Muscle of back (tissue), 11 donors: ENCODE measurements around the gene PPP2R5D. TPM values are rescaled to one million over a fixed set of nuclear protein-coding genes. Genes with fewer than 3 reads are reported as not detected.
"Not testable (repeated sequence)": the region's sequence is repeated elsewhere in the genome, so short reads cannot be mapped to it uniquely, and the experiment has no call there.

ENCODE experiments used
- DNase-seq, 3 donors: peaks; one replicate each; pipeline versions ENCODE4 v3.0.0 to v3.0.0-alpha.2; 2013
- polyA plus RNA-seq, 10 donors: library from polyadenylated mRNA; unstranded; fragments of 120-200 nt; gene quantifications; one replicate each; pipeline ENCODE4 v1.2.1, GENCODE V29; 2013; ENCODE audit not compliant: insufficient read length in 10 of 10

PPP2R5D gene
- polyA plus RNA-seq, 10 donors = 39.5 to 50.4 (median 44.8) TPM

DNA sequence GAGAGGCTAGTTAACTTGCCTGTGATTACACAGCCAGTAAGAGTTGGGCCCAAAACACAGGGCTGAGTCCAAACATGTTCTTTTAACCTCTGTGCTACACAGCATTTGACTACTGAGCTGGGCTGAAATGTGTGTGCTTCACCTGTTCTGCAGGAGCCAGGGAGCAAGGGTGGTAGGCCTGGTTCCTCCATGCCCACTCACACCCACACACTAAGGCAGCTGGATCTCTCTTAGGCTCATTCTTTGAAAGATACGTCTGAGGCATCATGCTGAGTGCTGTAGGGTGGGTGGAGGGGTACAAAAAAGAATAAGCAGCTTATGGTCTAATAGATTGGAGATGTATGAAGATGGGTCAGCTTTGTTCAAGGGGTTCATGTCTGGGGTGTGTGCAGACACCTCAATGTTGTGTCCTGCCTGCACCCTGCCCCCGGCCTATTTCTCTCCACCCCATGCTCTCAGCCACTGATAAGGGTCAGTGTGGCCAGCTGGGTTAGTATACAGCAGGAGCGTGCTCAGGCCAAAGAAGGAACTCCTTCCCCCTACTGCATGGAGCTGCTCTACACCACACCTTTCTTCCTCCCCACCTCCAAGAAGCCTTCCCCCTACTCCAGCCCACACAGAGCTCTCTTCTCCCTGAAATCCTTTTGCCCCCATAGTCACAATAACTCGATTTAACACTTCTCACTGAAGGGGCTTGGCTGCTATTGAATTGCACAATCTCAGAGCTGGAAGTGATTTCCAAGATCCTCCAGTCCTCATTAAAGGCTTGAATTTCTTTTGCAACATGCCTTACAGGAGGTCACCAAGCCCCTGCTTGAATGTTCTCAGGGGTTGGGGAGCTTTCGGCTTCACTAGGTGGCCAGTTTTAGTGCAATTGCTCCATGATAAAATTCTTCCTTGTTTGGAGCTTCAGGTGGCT, 3.4 kb downstream of the PPP2R5D start:
- DNase-seq = no peak

DNA sequence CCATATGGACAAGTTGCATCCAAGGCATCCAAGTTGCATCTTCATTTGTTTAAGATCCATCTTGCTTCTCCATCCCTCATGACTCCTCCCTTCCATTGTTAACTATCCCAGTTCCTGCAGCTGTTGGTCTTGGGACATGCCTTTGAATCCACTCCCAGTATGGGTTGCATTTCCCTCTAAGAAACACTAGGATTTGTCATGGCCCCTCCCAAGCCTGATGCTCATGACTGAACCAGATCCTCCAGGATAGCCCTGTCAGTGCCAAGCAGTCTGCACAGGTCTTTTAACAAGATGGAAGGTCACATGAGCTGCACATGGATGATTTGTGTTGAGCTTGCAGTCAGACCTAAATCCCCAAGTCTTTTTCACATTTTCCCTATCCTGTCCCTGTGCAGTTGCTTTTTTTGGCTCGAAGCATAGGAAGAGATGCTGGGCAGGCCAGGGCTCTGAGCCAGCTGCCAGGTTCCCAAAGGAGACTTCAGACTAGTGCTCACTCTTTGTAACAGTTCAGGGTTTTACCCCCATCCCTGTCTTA, 4.2 kb downstream of the PPP2R5D start:
- no peak for DNase-seq

- no peak for DNase-seq
These were observed 5.6 kb downstream of the PPP2R5D start for GRCh38 chr6:42989923-42990322.

GRCh38 chr6:42993445-42993844, 9.1 kb downstream of the PPP2R5D start:
- DNase-seq = no peak

- DNase-seq = no peak
These were observed 12.1 kb downstream of the PPP2R5D start for GRCh38 chr6:42996513-42996912.

DNA sequence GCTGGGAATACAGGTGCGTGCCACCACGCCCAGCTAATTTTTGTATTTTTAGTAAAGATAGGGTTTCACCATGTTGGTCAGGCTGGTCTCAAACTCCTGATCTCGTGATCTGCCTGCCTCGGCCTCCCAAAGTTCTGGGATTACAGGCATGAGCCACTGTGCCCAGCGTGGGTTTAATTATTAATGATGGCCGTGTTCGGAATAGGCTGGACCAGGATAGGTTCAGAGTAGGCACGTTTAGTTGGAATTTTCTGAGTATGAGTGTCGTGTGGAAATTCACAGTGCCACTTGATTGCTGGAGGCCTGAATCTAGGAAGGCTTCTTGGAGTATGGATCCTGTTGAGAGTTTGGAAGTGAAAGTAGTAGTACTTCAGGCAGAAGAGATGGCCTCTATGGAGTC, 13.8 kb downstream of the PPP2R5D start:
- DNase-seq = not testable (repeated sequence)

GRCh38 chr6:43001843-43002242, 17.5 kb downstream of the PPP2R5D start:
- no peak for DNase-seq

GRCh38 chr6:43005844-43006243, 21.5 kb downstream of the PPP2R5D start:
- DNase-seq = no peak

GRCh38 chr6:43006251-43006650, 21.9 kb downstream of the PPP2R5D start:
- DNase-seq = no peak

DNA sequence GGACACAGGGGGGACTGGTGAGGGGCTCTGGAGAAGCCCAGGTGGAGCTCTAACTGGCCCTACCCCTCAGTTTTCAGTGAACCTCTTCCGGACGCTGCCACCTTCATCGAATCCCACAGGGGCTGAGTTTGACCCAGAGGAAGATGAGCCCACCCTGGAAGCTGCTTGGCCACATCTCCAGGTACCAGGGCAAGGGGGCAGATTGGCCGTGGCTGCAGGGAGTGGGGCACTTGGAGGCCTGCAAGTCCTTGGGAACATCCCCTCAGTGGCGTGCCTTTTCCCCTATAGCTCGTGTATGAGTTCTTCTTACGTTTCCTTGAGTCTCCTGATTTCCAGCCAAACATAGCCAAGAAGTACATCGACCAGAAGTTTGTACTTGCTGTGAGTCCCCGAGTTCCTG, 22.8 kb downstream of the PPP2R5D start:
- no peak for DNase-seq

DNA sequence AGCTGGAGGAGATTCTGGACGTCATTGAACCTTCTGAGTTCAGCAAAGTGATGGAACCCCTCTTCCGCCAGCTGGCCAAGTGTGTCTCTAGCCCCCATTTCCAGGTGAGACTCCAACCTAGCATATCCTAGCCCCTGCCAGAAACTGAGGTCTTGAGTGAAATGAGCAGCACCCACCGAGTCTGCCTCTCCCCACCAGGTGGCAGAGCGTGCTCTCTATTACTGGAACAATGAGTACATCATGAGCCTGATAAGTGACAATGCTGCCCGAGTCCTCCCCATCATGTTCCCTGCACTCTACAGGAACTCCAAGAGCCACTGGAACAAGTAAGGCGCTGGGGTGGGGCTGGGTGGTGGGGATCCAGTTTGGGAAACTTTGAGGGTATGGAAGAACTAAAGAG, 24.8 kb downstream of the PPP2R5D start:
- peak in 1 of 3 donors; percentile 59 for DNase-seq

- no peak for DNase-seq
These were observed 26.8 kb downstream of the PPP2R5D start for GRCh38 chr6:43011207-43011606.

DNA sequence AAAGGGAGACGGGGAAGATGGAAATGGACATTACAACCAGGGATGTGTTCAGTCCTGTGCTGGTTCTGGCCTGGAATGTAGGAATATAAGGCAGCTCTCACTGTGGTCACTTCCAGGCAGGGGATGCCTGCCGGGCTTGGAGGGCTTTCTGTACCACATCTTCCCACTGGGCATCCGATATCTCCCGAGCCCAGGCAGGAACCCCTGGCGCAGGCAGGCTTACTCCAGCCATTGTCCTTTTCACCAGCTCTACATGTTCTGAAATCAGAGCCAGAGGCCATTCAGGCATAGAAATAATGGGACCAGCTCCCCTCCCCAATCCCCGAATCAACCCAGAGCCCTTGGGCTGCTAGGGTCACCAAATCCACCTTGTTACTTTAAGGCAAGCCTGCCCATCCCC, 28.0 kb downstream of the PPP2R5D start:
- DNase-seq = no peak

DNA sequence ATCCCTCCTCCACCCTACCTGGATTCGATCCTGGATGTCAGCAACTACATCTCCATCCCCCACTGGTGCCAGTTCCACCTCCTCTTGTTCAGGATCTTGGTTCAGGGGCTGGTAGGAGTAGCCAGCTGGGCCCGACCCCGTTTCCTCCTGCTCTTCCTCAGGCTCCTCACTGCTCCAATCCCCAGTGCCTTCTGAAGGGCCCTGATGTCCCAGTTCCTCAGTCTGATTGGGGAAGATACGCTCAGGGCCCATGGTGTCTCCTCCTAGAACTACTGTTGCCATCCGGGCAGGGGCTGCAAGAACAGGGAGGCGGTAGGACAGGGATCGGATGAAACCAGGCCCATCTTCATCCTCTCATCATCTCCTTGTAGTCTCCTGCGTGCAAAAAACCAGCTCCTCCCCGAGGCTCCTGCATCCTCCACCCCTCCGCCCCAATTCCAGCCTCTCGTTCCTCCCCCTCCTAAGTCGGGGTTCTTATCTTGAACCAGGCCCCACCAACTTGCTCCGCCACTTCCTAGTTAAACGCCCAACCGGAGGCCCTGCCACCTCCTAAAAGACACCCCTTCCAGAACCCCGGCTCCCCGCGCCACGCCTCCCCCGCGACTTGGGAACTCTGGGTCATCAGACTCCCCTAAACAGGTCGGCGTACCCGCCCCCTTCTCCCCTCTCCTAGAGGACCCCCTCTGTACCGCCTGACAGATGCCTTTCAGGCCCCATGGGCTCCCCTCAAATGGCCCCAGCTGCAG, 28.9 kb downstream of the PPP2R5D start:
- DNase-seq = no peak

- peak; percentile 99 to 100 (median 100) for DNase-seq
These were observed 29.6 kb downstream of the PPP2R5D start, which contains the start of the genes KLHDC3 and MEA1 for GRCh38 chr6:43013843-43014433. KLHDC3 (plus strand) TSS chr6:43014249; CDS start chr6:43017193, 2,944 bp downstream. MEA1 (minus strand) TSS chr6:43013946; CDS start chr6:43013813, 133 bp downstream.

DNA sequence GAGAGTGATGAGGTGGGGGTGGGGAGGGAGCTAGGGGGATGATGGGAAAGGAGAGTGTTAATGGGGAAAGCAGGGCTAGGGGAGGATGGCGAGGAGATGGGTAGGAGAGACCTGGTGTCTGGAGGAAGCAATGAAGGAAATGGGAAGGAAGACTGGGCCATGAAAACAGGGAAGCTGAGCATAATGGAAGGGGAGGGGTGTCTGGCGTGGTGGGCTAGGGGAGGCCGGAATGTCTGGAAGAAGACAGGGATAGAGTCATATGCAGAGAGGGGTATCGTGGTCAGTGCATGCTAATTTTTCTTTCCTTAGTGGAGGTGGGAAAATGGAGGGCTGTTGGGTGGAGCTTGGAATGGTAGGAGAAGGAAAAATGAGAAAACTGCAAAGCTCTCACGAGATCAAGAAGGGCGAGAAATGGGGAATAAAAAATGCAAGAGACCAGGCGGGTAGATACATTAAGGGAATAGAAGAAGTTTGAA, 30.1 kb downstream of the PPP2R5D start:
- peak in 1 of 3 donors; percentile 73 for DNase-seq

- peak in 2 of 3 donors; percentile 35 to 57 for DNase-seq
These were observed 32.0 kb downstream of the PPP2R5D start for GRCh38 chr6:43016176-43016942.

DNA sequence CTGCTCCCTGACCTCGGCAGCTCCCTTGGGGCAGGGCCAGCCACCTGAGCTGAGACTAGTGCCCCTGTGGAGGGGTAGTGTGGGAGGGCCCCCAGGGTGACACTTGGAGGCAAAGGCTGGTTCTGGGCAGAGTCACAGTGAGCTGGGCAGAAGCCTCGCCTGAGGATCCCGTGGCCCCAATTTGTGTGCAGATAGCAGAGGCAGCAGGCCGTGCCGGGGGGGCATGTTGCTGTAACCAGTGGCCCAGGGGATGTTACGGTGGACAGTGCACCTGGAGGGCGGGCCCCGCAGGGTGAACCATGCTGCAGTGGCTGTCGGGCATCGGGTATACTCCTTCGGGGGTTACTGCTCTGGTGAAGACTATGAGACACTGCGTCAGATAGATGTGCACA, 32.6 kb downstream of the PPP2R5D start:
- DNase-seq = no peak

GRCh38 chr6:43019152-43019551, 34.8 kb downstream of the PPP2R5D start:
- no peak for DNase-seq

DNA sequence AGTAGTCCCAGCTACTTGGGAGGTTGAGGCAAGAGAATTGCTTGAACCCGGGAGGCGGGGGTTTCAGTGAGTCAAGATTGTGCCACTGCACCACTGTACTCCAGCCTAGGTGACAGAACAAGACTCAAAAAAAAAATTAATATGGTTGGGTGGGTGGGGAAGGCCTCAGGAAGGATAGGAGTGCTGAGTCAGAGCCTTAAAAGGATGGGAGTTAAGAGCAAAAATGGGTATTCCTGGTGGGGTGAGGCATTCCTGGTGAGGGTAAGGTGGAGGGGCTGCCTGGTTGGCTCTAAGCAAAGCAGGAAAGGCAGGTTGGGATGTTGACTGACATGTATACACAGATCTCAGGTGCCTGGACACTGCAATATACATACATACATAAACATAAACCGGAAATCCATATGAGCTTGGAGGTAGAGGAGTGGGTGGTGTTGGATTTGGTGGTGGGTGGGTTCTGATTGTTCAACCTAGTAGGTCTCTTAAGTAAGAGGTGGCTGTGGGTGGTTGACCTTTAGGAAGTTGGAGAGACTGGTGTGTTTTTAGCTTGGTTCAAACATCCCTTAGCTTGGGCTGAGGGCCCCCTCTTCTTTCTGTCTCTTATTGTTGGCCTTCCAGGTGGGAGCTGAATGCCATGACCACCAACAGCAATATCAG, 35.8 kb downstream of the PPP2R5D start:
- no peak for DNase-seq

GRCh38 chr6:43020847-43021246, 36.5 kb downstream of the PPP2R5D start:
- DNase-seq = peak in 1 of 3 donors; percentile 33
